Trophoblast cell (in vitro differentiated cells and primary cell): ENCODE measurements around the gene DGKB.
A peak's percentile ranks its signal among the peaks of the same experiment; 100 is the strongest.

Experiments used
- DNase-seq, 2 donors: peaks; one replicate each; pipeline ENCODE4 v3.0.0-alpha.2; 2016
- H2AFZ ChIP-seq: 2 replicates; pipeline ENCODE4 v1.6.1; 2013; ENCODE audit warnings: low read length, moderate library complexity, mild to moderate bottlenecking; ENCODE audit not compliant: insufficient read depth, poor library complexity
- H2AK5ac ChIP-seq: 2 replicates; pipeline ENCODE4 v1.6.1; 2013; ENCODE audit warnings: mild to moderate bottlenecking, low read length
- H2BK120ac ChIP-seq: 2 replicates; pipeline ENCODE4 v1.6.1; 2013; ENCODE audit warnings: low read length, mild to moderate bottlenecking, moderate library complexity; ENCODE audit not compliant: insufficient read depth, poor library complexity
- H2BK12ac ChIP-seq: 2 replicates; pipeline ENCODE4 v1.6.1; 2013; ENCODE audit warnings: mild to moderate bottlenecking, low read length, moderate library complexity
- H2BK5ac ChIP-seq: 2 replicates; pipeline ENCODE4 v1.6.1; 2013; ENCODE audit warnings: low read length, low read depth, moderate library complexity, mild to moderate bottlenecking; ENCODE audit not compliant: poor library complexity
- H3K14ac ChIP-seq: 2 replicates; pipeline ENCODE4 v1.6.1; 2013; ENCODE audit warnings: mild to moderate bottlenecking, low read length
- H3K18ac ChIP-seq: 2 replicates; pipeline ENCODE4 v1.6.1; 2013; ENCODE audit warnings: mild to moderate bottlenecking, low read length
- H3K23ac ChIP-seq: 2 replicates; pipeline ENCODE4 v1.6.1; 2013; ENCODE audit warnings: low read length
- H3K27ac ChIP-seq: 2 replicates; pipeline ENCODE4 v1.5.1; 2013; ENCODE audit warnings: low read depth, mild to moderate bottlenecking, inconsistent platforms, low read length, moderate library complexity
- H3K27me3 ChIP-seq: 2 replicates; pipeline ENCODE4 v1.6.1; 2013; ENCODE audit warnings: inconsistent platforms, mild to moderate bottlenecking, low read length, moderate library complexity; ENCODE audit not compliant: insufficient read depth
- H3K36me3 ChIP-seq, 2 experiments: 1 replicate in 1 of 2; 2 replicates in 1 of 2; pipeline ENCODE4 v1.6.1; 2013; ENCODE audit warnings: low read length in 2 of 2, mild to moderate bottlenecking in 2 of 2, moderate library complexity in 1 of 2; ENCODE audit not compliant: insufficient read depth in 2 of 2, control insufficient read depth in 1 of 2
- H3K4ac ChIP-seq: 2 replicates; pipeline ENCODE4 v1.6.1; 2013; ENCODE audit warnings: low read depth, mild to moderate bottlenecking, low read length, moderate library complexity
- H3K4me1 ChIP-seq, 2 experiments: 1 replicate in 1 of 2; 2 replicates in 1 of 2; pipeline ENCODE4 v1.6.1; 2013; ENCODE audit warnings: low read length in 2 of 2, mild to moderate bottlenecking in 2 of 2, moderate library complexity in 1 of 2; ENCODE audit not compliant: insufficient read depth in 2 of 2, control insufficient read depth in 1 of 2
- H3K4me2 ChIP-seq: 2 replicates; pipeline ENCODE4 v1.6.1; 2013; ENCODE audit warnings: inconsistent platforms, mild to moderate bottlenecking, low read length, moderate library complexity
- H3K4me3 ChIP-seq: 2 replicates; pipeline ENCODE4 v1.5.1; 2013; ENCODE audit warnings: mild to moderate bottlenecking, low read depth, low read length, inconsistent platforms
- H3K79me1 ChIP-seq: one replicate; pipeline ENCODE4 v1.6.1; 2013; ENCODE audit warnings: low read length
- H3K79me2 ChIP-seq: 2 replicates; pipeline ENCODE4 v1.6.1; 2013; ENCODE audit warnings: low read length, mild to moderate bottlenecking; ENCODE audit not compliant: control insufficient read depth, insufficient read depth, poor library complexity
- H3K9ac ChIP-seq: 2 replicates; pipeline ENCODE4 v1.6.1; 2013; ENCODE audit warnings: mild to moderate bottlenecking, low read length
- H3K9me3 ChIP-seq: 2 replicates; pipeline ENCODE4 v1.6.1; 2013; ENCODE audit warnings: low read depth, mild to moderate bottlenecking, control low read depth, inconsistent platforms, low read length; ENCODE audit not compliant: insufficient read depth
- H4K12ac ChIP-seq: 2 replicates; pipeline ENCODE4 v1.6.1; 2013; ENCODE audit warnings: low read depth, mild to moderate bottlenecking, low read length, moderate library complexity
- H4K8ac ChIP-seq: 2 replicates; pipeline ENCODE4 v1.6.1; 2013; ENCODE audit warnings: low read depth, mild to moderate bottlenecking, low read length, moderate library complexity
- H4K91ac ChIP-seq: one replicate; pipeline ENCODE4 v1.6.1; 2013; ENCODE audit warnings: low read depth, mild to moderate bottlenecking, low read length, moderate library complexity
- whole genome bisulfite sequencing: extraction: QIAGEN DNeasy Blood & Tissue Kit; methylation state at CpG from one replicate; pipeline ENCODE4 v1.1.7; 2013; ENCODE audit warnings: missing lambda C conversion rate; ENCODE audit not compliant: insufficient read length, insufficient coverage; ENCODE audit errors: extremely low coverage; 5-methylcytosine and 5-hydroxymethylcytosine counted together

Gene DGKB

DNA sequence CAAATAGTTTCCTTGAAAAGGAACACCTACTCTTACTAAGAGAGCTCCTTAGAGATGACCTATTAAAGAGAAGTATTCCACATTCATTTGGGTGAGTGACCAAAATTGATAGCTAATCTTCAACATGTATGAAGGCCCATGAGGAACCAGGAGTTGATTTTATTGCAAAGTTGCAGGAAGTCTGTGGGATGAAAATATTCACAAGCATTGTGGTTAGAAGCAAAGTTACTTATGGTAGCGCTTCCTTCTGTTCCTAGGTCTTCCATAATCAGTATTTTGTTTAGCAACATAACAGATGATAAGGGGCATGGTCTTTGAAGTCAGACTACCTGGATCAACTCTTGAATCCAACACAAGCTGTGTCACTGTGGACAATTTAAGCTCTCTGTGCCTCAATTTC, 164.5 kb downstream of the DGKB start:
- no peak for DNase-seq
- no peak overlapping the region for H3K4me2 ChIP-seq

DNA sequence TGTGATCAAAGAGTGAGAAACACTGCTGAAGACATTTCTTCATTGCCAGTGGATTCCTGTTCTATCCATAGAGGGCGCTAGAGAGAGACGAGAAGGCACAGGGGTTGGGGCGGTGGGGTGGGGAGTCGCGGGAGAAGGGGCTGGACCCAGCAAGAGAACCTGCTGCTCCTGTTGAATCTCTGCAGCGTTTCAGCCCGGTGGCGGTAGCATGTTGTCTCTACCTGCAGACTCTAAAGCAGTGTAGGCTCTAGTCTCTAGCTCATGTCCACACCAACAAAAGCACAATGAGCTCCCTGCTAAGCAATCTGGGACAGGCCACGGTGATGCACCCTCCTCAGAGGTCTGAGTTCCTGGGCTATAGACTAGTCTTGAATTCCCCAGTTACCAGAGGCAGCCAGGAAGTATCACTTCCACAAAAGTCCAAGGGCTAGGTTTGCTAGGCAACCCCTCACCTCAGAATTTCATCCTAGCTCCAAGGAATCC, 167.7 kb downstream of the DGKB start:
- Histone ChIP-seq H3K36me3 (no peaks in the 10 kb centered on the region), H3K18ac (no peak overlapping the region), H3K23ac (no peak overlapping the region), H3K4ac (no peak overlapping the region), H3K14ac (no peak overlapping the region), H3K4me1 (no peaks in the 10 kb centered on the region), H3K79me2 (no peaks in the 10 kb centered on the region), H2AK5ac (no peak overlapping the region), H2BK120ac (no peak overlapping the region), H3K27ac (no peak overlapping the region), H3K4me2 (no peak overlapping the region), H3K9ac (no peak overlapping the region), H4K91ac (no peak overlapping the region), H3K4me3 (no peak overlapping the region), H2BK12ac (no peak overlapping the region), H4K8ac (no peak overlapping the region), H4K12ac (no peak overlapping the region), H2AFZ (no peak overlapping the region), H3K9me3 (peaks cover 2% of the 10 kb centered on the region), H3K27me3 (no peaks in the 10 kb centered on the region), H3K79me1 (no peaks in the 10 kb centered on the region), H2BK5ac (no peak overlapping the region)
- WGBS = no CpG with 5 or more reads among the region's 9 CpGs
- DNase-seq = no peak

More for the DNA sequence above, 164.5 kb downstream of the DGKB start:
- peaks cover 2% of the 10 kb centered on the region for H3K9me3 ChIP-seq
- no peak overlapping the region for H3K4ac ChIP-seq
- no peak overlapping the region for H4K8ac ChIP-seq
- no peak overlapping the region for H2BK5ac ChIP-seq
- WGBS = no CpG with 5 or more reads among the region's 1 CpG
- no peak overlapping the region for H3K9ac ChIP-seq
- H3K79me2 ChIP-seq = no peaks in the 10 kb centered on the region
- H4K91ac ChIP-seq = no peak overlapping the region
- H3K4me3 ChIP-seq = no peak overlapping the region
- no peak overlapping the region for H3K14ac ChIP-seq
- no peak overlapping the region for H2BK120ac ChIP-seq
- H2AFZ ChIP-seq = no peak overlapping the region
- H3K27me3 ChIP-seq = no peaks in the 10 kb centered on the region
- no peaks in the 10 kb centered on the region for H3K36me3 ChIP-seq
- H3K4me1 ChIP-seq = no peaks in the 10 kb centered on the region
- H3K27ac ChIP-seq = no peak overlapping the region
- no peak overlapping the region for H3K18ac ChIP-seq
- no peak overlapping the region for H3K23ac ChIP-seq
- no peak overlapping the region for H4K12ac ChIP-seq
- no peak overlapping the region for H2AK5ac ChIP-seq
- no peak overlapping the region for H2BK12ac ChIP-seq
- H3K79me1 ChIP-seq = no peaks in the 10 kb centered on the region

DNA sequence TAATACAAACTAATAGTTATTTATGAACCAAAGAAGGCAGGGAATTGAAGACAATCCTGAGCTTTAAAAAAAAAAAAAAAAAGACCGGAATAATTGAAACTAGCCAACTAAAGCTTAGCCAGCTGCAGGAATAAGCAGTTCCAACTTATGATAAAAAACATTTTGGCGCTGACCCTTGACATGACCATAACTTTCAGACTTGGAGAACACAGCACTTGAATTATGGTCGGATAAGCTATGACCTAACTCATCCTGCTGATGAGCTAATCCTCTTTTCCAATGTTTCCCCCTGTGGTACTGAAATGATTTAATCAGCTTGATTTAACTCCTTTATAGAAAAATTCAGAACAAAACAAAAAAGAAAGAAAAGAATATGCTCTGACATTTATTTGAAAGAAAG, 181.8 kb downstream of the DGKB start:
- Histone ChIP-seq H2BK120ac (no peak overlapping the region), H2BK5ac (no peak overlapping the region), H2BK12ac (no peak overlapping the region), H2AFZ (no peak overlapping the region), H3K14ac (no peak overlapping the region), H3K4ac (no peak overlapping the region), H3K27ac (no peak overlapping the region), H4K91ac (no peak overlapping the region), H3K79me1 (no peaks in the 10 kb centered on the region), H4K8ac (no peak overlapping the region), H2AK5ac (no peak overlapping the region), H3K36me3 (no peaks in the 10 kb centered on the region), H3K18ac (no peak overlapping the region), H3K23ac (no peak overlapping the region), H3K9me3 (no peaks in the 10 kb centered on the region), H3K79me2 (no peaks in the 10 kb centered on the region), H3K4me1 (no peaks in the 10 kb centered on the region), H3K4me2 (no peak overlapping the region), H3K9ac (no peak overlapping the region), H3K27me3 (no peaks in the 10 kb centered on the region), H3K4me3 (no peak overlapping the region), H4K12ac (no peak overlapping the region)
- no CpG with 5 or more reads among the region's 3 CpGs for WGBS
- DNase-seq = no peak

- no peaks in the 10 kb centered on the region for H3K9me3 ChIP-seq
These were observed 184.7 kb downstream of the DGKB start for GRCh38 chr7:14717816-14718215.

More at GRCh38 chr7:14717816-14718215, 184.7 kb downstream of the DGKB start:
- no peaks in the 10 kb centered on the region for H3K4me1 ChIP-seq
- H2BK120ac ChIP-seq = no peak overlapping the region
- H3K4me3 ChIP-seq = no peak overlapping the region
- no peak overlapping the region for H4K91ac ChIP-seq
- no peaks in the 10 kb centered on the region for H3K36me3 ChIP-seq
- H2AK5ac ChIP-seq = no peak overlapping the region
- H3K79me2 ChIP-seq = no peaks in the 10 kb centered on the region
- no peak overlapping the region for H3K23ac ChIP-seq
- H2AFZ ChIP-seq = no peak overlapping the region
- no peak overlapping the region for H2BK5ac ChIP-seq
- no peaks in the 10 kb centered on the region for H3K79me1 ChIP-seq
- WGBS = no CpG with 5 or more reads among the region's 1 CpG
- no peak overlapping the region for H3K9ac ChIP-seq
- H3K27ac ChIP-seq = no peak overlapping the region
- no peak overlapping the region for H3K18ac ChIP-seq
- H2BK12ac ChIP-seq = no peak overlapping the region
- H3K4ac ChIP-seq = no peak overlapping the region
- no peak overlapping the region for H4K8ac ChIP-seq
- no peak overlapping the region for H4K12ac ChIP-seq
- DNase-seq = peak in 1 of 2 donors; percentile 30
- no peaks in the 10 kb centered on the region for H3K27me3 ChIP-seq
- no peak overlapping the region for H3K4me2 ChIP-seq
- no peak overlapping the region for H3K14ac ChIP-seq
